ENCODE data around the gene IER5.

DNA sequence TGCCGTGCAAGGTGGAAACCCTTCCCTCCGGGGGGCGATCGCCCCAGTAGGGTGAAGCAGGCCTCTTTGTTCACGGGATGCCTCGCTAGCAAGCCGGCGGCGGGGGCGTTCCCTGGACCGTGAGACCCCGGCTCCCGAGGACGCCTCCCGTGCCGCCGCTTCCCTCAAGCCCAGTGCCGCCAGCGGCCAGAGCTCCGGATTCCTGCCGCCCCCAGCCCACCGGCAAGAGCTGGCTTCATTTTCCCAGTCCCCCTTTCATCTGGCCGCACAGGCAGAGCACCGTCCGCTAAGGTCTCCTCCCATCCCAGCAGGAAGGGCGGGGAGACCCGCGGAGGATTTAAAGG is 16.3 kb downstream of the IER5 start:
- TF ChIP-seq, protein P1, sequence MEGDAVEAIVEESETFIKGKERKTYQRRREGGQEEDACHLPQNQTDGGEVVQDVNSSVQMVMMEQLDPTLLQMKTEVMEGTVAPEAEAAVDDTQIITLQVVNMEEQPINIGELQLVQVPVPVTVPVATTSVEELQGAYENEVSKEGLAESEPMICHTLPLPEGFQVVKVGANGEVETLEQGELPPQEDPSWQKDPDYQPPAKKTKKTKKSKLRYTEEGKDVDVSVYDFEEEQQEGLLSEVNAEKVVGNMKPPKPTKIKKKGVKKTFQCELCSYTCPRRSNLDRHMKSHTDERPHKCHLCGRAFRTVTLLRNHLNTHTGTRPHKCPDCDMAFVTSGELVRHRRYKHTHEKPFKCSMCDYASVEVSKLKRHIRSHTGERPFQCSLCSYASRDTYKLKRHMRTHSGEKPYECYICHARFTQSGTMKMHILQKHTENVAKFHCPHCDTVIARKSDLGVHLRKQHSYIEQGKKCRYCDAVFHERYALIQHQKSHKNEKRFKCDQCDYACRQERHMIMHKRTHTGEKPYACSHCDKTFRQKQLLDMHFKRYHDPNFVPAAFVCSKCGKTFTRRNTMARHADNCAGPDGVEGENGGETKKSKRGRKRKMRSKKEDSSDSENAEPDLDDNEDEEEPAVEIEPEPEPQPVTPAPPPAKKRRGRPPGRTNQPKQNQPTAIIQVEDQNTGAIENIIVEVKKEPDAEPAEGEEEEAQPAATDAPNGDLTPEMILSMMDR (conservative IDR thresholded peaks at IDR 0.05 in 1 of 2, IDR thresholded peaks at IDR 0.05 in 1 of 2; ENCODE audit: extremely low read depth in 1 of 2, insufficient read depth in 1 of 2, low read depth in 1 of 2, low read length in 2 of 2) = no peak
- TF ChIP-seq EZH2 (IDR thresholded peaks at IDR 0.05; ENCODE audit: borderline replicate concordance, low read length) = no peak

All from mammary epithelial cell (primary cell).